RWPE1 (cell line): ENCODE results near the gene ITK.

Experiments
- CTCF ChIA-PET: fragments of 350-600 bp; sonication (Branson Sonifier 250); formaldehyde crosslinking; extraction: SDS; loops from one replicate; lab custom pipeline; 2021; lab: Yijun Ruan, JAX
- POLR2A ChIA-PET: fragments of 400-600 bp; formaldehyde crosslinking; extraction: SDS; loops from one replicate; lab custom pipeline; 2020; ENCODE audit warnings: antibody characterized with exemption; ENCODE audit not compliant: low non-redundant PET; lab: Yijun Ruan, JAX
- DNase-seq: peaks from one replicate; pipeline ENCODE4 v3.0.0; 2012; ENCODE audit warnings: low spot score
- H3K27ac ChIP-seq: fragments of 450-650 bp; 2 replicates; pipeline ENCODE4 v1.5.1; 2017
- TF ChIP-seq, protein P1 (sequence below): fragments of 450-650 bp; conservative IDR thresholded peaks from 2 replicates; pipeline ENCODE4 v1.5.1; 2017; ENCODE audit warnings: low read depth, mild to moderate bottlenecking

The ITK gene

DNA sequence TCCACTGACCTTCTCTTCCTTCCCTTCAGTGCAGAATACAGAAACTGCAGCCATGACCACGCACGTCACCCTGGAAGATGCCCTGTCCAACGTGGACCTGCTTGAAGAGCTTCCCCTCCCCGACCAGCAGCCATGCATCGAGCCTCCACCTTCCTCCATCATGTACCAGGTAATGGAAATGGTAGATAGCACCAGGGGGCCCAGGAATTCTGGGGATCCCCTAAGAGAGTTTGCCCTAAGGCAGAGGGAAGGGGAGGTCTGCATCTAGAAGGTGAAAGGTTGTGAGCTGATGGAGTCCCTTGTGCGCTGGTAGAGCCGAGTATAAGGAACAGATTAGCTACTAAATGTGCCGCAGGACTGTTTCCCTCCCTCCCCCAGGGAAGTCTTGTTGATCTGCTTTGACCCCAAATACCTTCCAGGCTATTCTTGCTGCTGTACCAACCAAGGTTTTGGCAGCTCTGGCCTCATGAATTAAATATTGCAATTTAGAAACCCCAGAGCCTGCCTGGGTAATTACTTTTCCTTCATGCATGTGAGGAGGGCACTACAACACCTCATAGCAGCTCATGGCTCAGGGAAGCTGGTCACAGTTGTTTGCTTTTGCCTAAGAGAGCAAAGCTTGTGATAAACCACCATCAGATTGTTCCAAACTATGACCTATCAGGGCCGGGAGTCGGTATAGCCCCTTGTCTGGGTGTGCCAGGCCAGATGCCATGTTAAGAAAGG is 104.8 kb downstream of the ITK start:
- TF ChIP-seq, protein P1, sequence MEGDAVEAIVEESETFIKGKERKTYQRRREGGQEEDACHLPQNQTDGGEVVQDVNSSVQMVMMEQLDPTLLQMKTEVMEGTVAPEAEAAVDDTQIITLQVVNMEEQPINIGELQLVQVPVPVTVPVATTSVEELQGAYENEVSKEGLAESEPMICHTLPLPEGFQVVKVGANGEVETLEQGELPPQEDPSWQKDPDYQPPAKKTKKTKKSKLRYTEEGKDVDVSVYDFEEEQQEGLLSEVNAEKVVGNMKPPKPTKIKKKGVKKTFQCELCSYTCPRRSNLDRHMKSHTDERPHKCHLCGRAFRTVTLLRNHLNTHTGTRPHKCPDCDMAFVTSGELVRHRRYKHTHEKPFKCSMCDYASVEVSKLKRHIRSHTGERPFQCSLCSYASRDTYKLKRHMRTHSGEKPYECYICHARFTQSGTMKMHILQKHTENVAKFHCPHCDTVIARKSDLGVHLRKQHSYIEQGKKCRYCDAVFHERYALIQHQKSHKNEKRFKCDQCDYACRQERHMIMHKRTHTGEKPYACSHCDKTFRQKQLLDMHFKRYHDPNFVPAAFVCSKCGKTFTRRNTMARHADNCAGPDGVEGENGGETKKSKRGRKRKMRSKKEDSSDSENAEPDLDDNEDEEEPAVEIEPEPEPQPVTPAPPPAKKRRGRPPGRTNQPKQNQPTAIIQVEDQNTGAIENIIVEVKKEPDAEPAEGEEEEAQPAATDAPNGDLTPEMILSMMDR: no peak
- ChIA-PET CTCF (interaction anchor here (0.6 to 0.7 kb wide), 2 partner anchors 275 to 672 kb away, joined by 3 read pairs; no protein-coding TSS in a partner anchor), POLR2A (no interaction called here)
- DNase-seq: no peak
- no peak overlapping the region for H3K27ac ChIP-seq

DNA sequence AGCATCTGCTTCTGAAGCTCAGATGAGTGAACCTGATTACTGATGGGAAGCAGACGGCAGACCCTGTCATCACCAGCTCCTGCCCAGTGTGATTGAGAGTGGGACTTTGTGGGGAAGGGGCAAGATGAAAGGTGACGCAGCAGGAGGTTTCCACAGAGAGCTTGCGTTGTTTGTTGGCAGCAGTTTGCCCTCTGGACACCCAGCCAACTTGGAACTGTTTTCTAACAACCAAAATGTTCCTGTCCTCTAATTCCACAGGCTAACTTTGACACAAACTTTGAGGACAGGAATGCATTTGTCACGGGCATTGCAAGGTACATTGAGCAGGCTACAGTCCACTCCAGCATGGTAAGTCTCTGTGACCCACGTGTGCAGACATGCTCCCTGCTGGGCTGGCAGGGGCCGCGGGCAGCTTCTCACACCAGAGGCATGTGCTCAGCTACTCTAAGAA is 106.1 kb downstream of the ITK start:
- POLR2A ChIA-PET: no interaction called here
- TF ChIP-seq, protein P1: no peak
- no peak overlapping the region for H3K27ac ChIP-seq
- CTCF ChIA-PET: interaction anchor here (0.8 to 1.4 kb wide), 2 partner anchors 14 to 43 kb away, joined by 5 to 9 read pairs; no protein-coding TSS in a partner anchor
- DNase-seq: no peak

DNA sequence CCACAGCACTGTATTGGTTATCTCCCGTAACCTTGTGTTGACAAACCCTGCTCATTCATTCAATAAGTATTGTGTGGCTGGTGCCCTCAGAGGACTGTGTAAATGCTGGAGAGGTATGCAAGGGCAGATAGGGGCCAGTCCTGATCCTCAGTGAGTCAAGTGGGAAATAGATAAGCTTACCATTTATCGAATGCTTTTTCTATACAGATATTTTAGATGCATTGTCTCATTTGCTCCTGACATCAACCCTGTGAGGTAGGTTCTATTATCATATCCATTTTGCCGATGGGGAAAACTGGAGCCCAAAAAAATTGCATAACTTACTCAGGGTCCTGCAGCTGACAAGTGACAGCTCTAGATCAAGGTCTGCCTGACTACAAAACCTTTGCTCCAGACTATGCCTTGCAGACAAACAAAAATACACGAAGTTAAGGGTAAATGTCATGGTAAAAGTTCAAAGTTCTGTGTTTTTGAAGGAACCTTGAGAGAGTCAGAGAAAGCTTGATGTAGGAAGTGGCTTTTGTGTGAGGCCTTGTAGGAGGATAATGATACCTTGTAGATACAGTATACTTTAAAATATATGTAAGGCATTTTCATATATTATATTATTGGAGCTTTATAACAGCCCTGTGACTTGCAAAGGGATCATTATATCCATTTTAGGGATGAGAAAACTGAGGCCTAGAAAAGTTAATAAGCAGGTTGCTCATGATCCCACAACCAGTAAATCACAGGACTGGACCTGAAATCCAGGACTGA is 107.9 kb downstream of the ITK start:
- POLR2A ChIA-PET: no interaction called here
- CTCF ChIA-PET: no interaction called here
- TF ChIP-seq, protein P1: no peak
- no peak for DNase-seq
- H3K27ac ChIP-seq: no peak overlapping the region

DNA sequence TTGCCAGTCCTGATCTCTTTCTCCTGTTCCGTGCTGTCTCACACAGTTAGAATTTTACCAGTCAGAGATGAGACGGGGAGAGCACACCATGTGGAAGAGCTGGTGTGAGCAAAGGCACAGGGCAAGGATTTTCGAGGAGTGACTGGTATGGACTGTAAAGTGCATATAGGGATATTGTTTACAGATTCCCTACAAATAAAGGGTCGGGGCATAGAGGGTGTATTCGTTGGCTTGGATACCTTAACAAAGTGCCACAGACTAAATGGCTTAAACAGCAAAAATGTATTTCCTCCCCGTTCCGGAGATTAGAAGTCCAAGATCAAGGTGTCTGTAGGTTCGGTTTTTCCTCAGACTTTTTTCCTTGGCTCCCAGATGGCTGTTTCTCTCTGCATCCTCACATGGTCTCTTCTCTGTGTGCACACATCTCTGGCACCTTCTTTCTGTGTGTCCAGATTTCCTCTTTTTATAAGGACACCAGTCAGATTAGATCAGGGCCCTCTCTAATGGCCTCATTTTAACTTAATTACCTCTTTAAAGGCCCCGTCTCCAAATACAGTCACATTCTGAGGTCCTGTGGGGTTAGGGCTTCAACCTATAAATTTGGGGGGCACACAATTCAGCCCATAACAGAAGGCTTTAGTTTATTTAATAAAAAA is 108.7 kb downstream of the ITK start:
- CTCF ChIA-PET: no interaction called here
- no peak overlapping the region for H3K27ac ChIP-seq
- POLR2A ChIA-PET: no interaction called here
- no peak for DNase-seq
- TF ChIP-seq, protein P1: no peak

DNA sequence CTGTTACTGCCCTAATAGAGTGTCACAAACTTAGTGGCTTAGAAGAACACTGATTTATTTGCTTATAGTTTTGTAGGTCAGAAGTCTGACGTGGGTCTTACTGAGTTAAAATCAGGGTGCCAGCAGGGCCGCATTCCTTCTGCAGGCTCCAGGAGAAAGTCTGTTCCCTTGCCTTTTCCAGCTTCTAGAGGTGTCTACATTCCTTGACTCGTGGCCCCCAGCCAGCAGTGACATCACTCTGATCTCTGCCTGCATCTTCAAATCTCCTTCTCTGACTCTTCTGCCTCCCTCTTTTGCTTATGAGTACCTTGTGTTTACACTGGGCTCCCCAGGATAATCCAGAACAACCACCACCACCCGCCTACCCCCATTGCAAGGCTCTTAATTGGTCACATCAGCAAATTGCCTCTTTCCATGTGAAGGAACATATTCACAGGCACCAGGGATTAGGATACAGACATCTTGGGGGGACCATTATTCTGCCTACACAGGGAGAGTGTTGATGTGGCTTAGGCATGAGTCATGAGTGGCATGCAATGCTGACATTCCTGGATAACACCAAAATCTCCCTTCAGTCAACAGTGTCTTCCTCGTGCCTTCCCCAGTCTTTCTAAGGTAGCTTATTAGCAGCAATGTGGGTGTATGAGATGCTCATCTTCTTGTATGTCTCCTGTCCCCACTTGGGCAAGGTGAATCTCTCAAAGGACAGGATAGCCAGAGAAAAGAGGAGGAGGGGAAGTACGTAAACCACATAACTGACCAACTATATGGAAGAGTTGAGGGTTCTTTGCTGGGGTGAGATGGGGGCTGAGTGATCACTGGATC is 109.7 kb downstream of the ITK start:
- TF ChIP-seq, protein P1: no peak
- CTCF ChIA-PET: no interaction called here
- no peak for DNase-seq
- POLR2A ChIA-PET: no interaction called here
- no peak overlapping the region for H3K27ac ChIP-seq
